Sigmoid colon (tissue), 7 donors: ENCODE results near the gene SGPL1. TPM values are rescaled to one million over a fixed set of nuclear protein-coding genes. Genes with fewer than 3 reads are reported as not detected.
A peak's percentile ranks its signal among the peaks of the same experiment; 100 is the strongest.

ENCODE experiments used
- DNase-seq: peaks from one replicate; pipeline ENCODE4 v3.0.0-alpha.2; 2019
- H3K27ac ChIP-seq, 4 donors: fragments of 200-600 bp; sonication (generic); one replicate each; pipeline ENCODE4 v1.5.1; 2016 to 2019; ENCODE audit warnings: mild to moderate bottlenecking in 1 of 4
- H3K27me3 ChIP-seq, 3 donors: fragments of 200-600 bp; sonication (generic); one replicate each; pipeline ENCODE4 v1.5.1; 2019; ENCODE audit warnings: mild to moderate bottlenecking in 1 of 3
- H3K36me3 ChIP-seq, 4 donors: fragments of 200-600 bp; sonication (generic); one replicate each; pipeline ENCODE4 v1.5.1; 2016 to 2019
- H3K4me1 ChIP-seq, 4 donors: fragments of 200-600 bp; sonication (generic); one replicate each; pipeline ENCODE4 v1.5.1; 2017 to 2019
- H3K4me3 ChIP-seq, 4 donors: fragments of 200-600 bp; sonication (generic); one replicate each; pipeline ENCODE4 v1.5.1; 2017 to 2019; ENCODE audit warnings: mild to moderate bottlenecking in 2 of 4, moderate library complexity in 1 of 4
- H3K9me3 ChIP-seq, 4 donors: fragments of 200-600 bp in 3 of 4; sonication (generic) in 3 of 4; one replicate each; pipeline versions ENCODE4 v1.5.1 to v1.6.1; 2013 to 2019
- EP300 ChIP-seq, 4 donors: sonication (generic); formaldehyde crosslinking; IDR thresholded peaks; one replicate each; pipeline ENCODE4 v1.6.1; 2017; ENCODE audit warnings: antibody characterized with exemption in 4 of 4
- POLR2A ChIP-seq, 2 donors: fragments of 450-650 bp; IDR thresholded peaks; one replicate each; pipeline ENCODE4 v1.6.1; 2016; ENCODE audit warnings: antibody characterized with exemption in 2 of 2, mild to moderate bottlenecking in 2 of 2, moderate library complexity in 2 of 2
- POLR2AphosphoS5 ChIP-seq, 4 donors: sonication (generic); formaldehyde crosslinking; IDR thresholded peaks; one replicate each; pipeline ENCODE4 v1.6.1; 2017; ENCODE audit warnings: antibody characterized with exemption in 4 of 4
- WGBS, 2 donors: extraction: QIAGEN DNeasy Blood & Tissue Kit; methylation state at CpG; one replicate each; pipeline ENCODE4 v1.1.7; 2013; 5-methylcytosine and 5-hydroxymethylcytosine counted together
- intact Hi-C: fragments of 100-400 bp; cut with DNase I; formaldehyde crosslinking; loops from one replicate; pipeline ENCODE4 v1.15.1; 2023
- polyA plus RNA-seq, 3 donors: library from polyadenylated mRNA; stranded (reverse); fragments of 200-250 nt; gene quantifications; one replicate each; pipeline ENCODE4 v1.2.3, GENCODE V29; 2013
- total RNA-seq, 4 donors: library from RNA; depleted of rRNA; stranded (reverse); fragments of >200 nt; gene quantifications; one replicate each; pipeline ENCODE4 v1.1.0, GENCODE V29; 2016
- TF ChIP-seq, protein P1 (sequence below), 4 experiments: fragments of 450-650 bp in 3 of 4; fragments of 200-600 bp in 1 of 4; IDR thresholded peaks; one replicate each; pipeline ENCODE4 v1.5.1; 2016 to 2019; ENCODE audit warnings: antibody characterized with exemption in 4 of 4, mild to moderate bottlenecking in 3 of 4, moderate library complexity in 2 of 4
- donor health status: healthy with polysubstance abuse.
- donor health status: Bipolar disorder and iron deficiency.
- donor health status: healthy.

Gene SGPL1
- total and polyA plus RNA-seq, 7 donors: 6.0 to 22.2 (median 20.1) TPM

DNA sequence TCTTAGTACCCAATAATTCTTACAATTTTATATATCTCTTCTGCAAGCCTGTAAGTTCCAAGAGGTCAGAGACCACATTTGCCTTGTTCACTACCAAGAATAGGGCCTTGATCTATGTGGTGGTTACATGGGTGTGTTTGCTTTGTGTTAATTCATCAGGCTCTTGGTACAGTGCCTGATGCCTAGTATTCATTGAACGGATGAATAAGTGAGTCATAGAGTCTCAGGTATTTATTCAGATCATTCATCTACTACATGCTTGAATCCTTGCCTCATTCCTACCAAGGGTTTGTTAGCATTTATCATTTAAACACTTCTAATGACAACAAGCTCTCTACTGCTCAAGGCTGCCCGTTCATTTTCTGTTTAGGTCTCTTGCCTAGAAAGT lies 11.3 kb upstream of the SGPL1 start:
- H3K36me3 ChIP-seq: no peaks in the 10 kb centered on the region
- TF ChIP-seq, protein P1, sequence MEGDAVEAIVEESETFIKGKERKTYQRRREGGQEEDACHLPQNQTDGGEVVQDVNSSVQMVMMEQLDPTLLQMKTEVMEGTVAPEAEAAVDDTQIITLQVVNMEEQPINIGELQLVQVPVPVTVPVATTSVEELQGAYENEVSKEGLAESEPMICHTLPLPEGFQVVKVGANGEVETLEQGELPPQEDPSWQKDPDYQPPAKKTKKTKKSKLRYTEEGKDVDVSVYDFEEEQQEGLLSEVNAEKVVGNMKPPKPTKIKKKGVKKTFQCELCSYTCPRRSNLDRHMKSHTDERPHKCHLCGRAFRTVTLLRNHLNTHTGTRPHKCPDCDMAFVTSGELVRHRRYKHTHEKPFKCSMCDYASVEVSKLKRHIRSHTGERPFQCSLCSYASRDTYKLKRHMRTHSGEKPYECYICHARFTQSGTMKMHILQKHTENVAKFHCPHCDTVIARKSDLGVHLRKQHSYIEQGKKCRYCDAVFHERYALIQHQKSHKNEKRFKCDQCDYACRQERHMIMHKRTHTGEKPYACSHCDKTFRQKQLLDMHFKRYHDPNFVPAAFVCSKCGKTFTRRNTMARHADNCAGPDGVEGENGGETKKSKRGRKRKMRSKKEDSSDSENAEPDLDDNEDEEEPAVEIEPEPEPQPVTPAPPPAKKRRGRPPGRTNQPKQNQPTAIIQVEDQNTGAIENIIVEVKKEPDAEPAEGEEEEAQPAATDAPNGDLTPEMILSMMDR (IDR thresholded peaks at IDR 0.05): no peak
- TF ChIP-seq POLR2AphosphoS5 (IDR thresholded peaks at IDR 0.05) (no peak), EP300 (IDR thresholded peaks at IDR 0.05) (no peak), POLR2A (IDR thresholded peaks at IDR 0.05) (no peak)
- no peaks in the 10 kb centered on the region for H3K4me1 ChIP-seq
- no peak overlapping the region for H3K4me3 ChIP-seq
- no peaks in the 10 kb centered on the region for H3K9me3 ChIP-seq
- H3K27me3 ChIP-seq: no peaks in the 10 kb centered on the region
- 52 to 81% methylated on average over 2 of the region's 2 CpGs for WGBS, 2 donors
- intact Hi-C loops: no loop called here
- no peak for DNase-seq
- peak overlapping the region in 1 of 4 donors; percentile 48 for H3K27ac ChIP-seq

DNA sequence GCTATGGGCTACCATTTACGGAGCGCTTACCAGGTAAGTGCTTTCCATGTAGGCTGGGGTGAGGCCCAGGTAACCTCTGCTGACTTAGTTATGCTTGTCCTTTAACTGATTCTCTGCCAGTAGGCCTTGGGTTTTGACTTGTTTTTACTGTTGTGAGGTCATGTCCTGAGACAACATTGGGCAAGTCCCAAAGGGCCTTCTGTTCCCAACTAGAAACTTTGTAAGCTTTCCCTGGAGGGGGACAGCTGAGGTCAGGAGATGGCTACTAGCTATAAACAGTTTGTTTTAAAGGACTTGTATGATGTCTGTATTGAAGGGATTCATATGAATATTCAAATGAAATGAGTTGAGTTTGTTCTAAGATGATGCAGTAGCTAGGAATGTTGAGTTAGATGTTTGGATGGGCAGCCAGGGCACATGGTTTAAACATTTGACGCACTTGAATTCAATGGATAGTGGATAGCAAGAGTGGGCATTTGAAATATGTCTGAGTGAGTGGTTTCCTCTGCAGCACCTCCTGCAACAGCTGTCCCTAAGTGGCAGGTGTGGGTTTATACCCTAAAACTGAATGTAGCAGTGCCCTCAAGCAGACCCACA lies 10.0 kb upstream of the SGPL1 start:
- 96 to 97% methylated on average over 3 of the region's 3 CpGs for WGBS, 2 donors
- no peaks in the 10 kb centered on the region for H3K36me3 ChIP-seq
- no peak overlapping the region for H3K27ac ChIP-seq
- H3K4me1 ChIP-seq: no peaks in the 10 kb centered on the region
- H3K4me3 ChIP-seq: no peak overlapping the region
- intact Hi-C loops: no loop called here
- no peaks in the 10 kb centered on the region for H3K27me3 ChIP-seq
- no peaks in the 10 kb centered on the region for H3K9me3 ChIP-seq
- TF ChIP-seq POLR2AphosphoS5 (IDR thresholded peaks at IDR 0.05): no peak
- TF ChIP-seq POLR2A (IDR thresholded peaks at IDR 0.05): no peak
- TF ChIP-seq EP300 (IDR thresholded peaks at IDR 0.05): no peak
- TF ChIP-seq, protein P1 (IDR thresholded peaks at IDR 0.05): no peak
- no peak for DNase-seq

DNA sequence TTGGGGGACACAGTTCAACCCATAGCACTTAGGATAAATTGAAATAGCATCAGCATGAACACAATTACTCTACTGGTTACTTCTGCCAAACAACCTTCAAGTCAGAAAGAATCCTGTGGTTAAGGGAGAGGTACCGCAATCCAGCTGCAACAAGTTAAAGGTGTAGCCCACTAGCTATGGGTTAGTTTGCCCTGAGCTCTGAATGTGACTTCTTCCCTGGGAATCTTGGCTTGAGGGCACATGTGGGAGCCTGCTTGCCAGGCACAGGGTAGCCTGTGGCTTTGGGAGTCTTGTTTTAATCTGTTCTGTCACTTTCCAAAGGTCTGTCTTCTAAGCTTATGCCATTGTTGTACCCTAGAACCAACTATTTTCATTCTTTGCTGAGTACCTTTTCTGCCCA lies 8.9 kb upstream of the SGPL1 start:
- no peak for DNase-seq
- H3K27ac ChIP-seq: no peak overlapping the region
- H3K36me3 ChIP-seq: no peaks in the 10 kb centered on the region
- intact Hi-C loops: no loop called here
- WGBS, 2 donors: 96 to 100% methylated on average over 1 of the region's 1 CpG
- no peak overlapping the region for H3K4me3 ChIP-seq
- TF ChIP-seq, protein P1 (IDR thresholded peaks at IDR 0.05): no peak
- H3K27me3 ChIP-seq: no peaks in the 10 kb centered on the region
- no peaks in the 10 kb centered on the region for H3K4me1 ChIP-seq
- no peaks in the 10 kb centered on the region for H3K9me3 ChIP-seq

DNA sequence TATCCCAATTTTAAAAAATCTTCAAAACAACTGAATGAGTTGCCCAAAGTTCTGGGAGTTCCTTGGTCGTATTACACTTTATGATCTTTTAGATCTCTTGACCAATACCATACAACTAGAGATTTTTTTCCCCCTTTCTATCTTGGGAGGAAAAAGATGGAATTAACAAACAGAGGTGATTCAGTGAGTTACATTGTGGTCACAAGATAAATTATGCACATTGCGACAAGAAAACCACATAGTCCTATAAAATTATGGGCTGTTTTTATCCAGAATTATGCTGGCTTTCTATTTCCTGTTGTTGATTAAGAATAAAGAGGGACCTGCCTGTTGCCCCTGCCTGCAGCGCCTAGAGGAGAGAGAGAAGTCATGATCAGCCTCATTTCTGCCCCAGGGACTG lies 8.2 kb upstream of the SGPL1 start:
- 62 to 85% methylated on average over 3 of the region's 3 CpGs for WGBS, 2 donors
- intact Hi-C loops: no loop called here
- TF ChIP-seq POLR2A (IDR thresholded peaks at IDR 0.05): no peak
- DNase-seq: no peak
- H3K4me3 ChIP-seq: no peak overlapping the region
- H3K9me3 ChIP-seq: no peaks in the 10 kb centered on the region
- H3K36me3 ChIP-seq: no peaks in the 10 kb centered on the region
- H3K4me1 ChIP-seq: no peaks in the 10 kb centered on the region
- no peaks in the 10 kb centered on the region for H3K27me3 ChIP-seq
- no peak overlapping the region for H3K27ac ChIP-seq

DNA sequence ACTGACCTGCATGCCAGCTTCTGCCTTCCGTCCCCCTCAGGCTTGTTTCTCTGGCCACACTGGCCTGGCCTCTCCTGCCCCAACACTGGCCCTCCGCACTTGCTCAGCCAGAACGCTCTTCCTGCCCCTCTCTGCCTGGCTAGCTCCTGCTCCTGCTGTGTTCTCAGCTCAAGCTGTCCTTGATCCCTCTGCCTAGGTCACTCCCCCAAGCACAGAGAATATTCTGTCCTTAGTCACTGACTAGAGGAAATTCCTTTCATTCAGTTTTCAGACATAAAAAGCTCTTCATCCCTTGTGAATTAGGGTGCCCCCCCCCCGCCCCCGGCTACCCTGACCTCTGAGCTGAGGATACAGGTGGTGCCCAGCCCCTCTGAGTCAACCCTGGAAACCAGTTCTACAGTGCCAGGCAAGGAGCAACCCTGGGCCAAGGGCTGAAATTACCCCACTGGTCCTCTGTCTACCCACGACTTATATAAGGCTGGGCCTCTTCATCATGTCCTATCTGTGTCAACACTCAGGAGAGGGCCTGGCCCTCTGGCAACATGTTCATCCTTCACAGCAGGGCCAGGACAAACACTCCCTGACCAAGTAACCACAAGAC lies 6.6 kb upstream of the SGPL1 start:
- H3K27me3 ChIP-seq: no peaks in the 10 kb centered on the region
- no peaks in the 10 kb centered on the region for H3K9me3 ChIP-seq
- intact Hi-C loops: no loop called here
- no peak for DNase-seq
- TF ChIP-seq POLR2A (IDR thresholded peaks at IDR 0.05) (no peak), EP300 (IDR thresholded peaks at IDR 0.05) (no peak), POLR2AphosphoS5 (IDR thresholded peaks at IDR 0.05) (no peak)
- TF ChIP-seq, protein P1 (IDR thresholded peaks at IDR 0.05): no peak
- no peaks in the 10 kb centered on the region for H3K36me3 ChIP-seq
- H3K4me1 ChIP-seq: no peaks in the 10 kb centered on the region
- no peak overlapping the region for H3K27ac ChIP-seq
- no peak overlapping the region for H3K4me3 ChIP-seq
- 87% methylated on average over 6 of the region's 6 CpGs for WGBS, 2 donors
